ENCODE results near the gene RIBC2. TPM values are rescaled to one million over a fixed set of nuclear protein-coding genes. Genes with fewer than 3 reads are reported as not detected.
A peak's percentile ranks its signal among the peaks of the same experiment; 100 is the strongest.

RIBC2 gene
- polyA plus RNA-seq, 1 of the 3 experiments (the other 2 are of a cell fraction): not detected

- TF ChIP-seq FOXJ3 (CRISPR knock-in tag; IDR thresholded peaks at IDR 0.05): no peak
- TF ChIP-seq GATA2 (CRISPR knock-in tag; IDR thresholded peaks at IDR 0.05): no peak
- TF ChIP-seq EP300 (IDR thresholded peaks at IDR 0.05; ENCODE audit: borderline replicate concordance in 1 of 2, low read depth in 1 of 2, low read length in 1 of 2): peak in 1 of 2 experiments; percentile 60; a peak in 1 of 4 replicates
- peak; percentile 50; the same call in 1 of the 2 replicates for TF ChIP-seq POLR2AphosphoS5 (IDR thresholded peaks at IDR 0.05; ENCODE audit: low read depth, low read length)
- no peak for TF ChIP-seq NFIC (IDR thresholded peaks at IDR 0.05; ENCODE audit: borderline replicate concordance)
- TF ChIP-seq FOSL2 (IDR thresholded peaks at IDR 0.05; ENCODE audit: borderline replicate concordance, low read depth): no peak
- no peak for TF ChIP-seq TEAD4 (IDR thresholded peaks at IDR 0.05; ENCODE audit: borderline replicate concordance, insufficient read depth)
- TF ChIP-seq, protein P1, sequence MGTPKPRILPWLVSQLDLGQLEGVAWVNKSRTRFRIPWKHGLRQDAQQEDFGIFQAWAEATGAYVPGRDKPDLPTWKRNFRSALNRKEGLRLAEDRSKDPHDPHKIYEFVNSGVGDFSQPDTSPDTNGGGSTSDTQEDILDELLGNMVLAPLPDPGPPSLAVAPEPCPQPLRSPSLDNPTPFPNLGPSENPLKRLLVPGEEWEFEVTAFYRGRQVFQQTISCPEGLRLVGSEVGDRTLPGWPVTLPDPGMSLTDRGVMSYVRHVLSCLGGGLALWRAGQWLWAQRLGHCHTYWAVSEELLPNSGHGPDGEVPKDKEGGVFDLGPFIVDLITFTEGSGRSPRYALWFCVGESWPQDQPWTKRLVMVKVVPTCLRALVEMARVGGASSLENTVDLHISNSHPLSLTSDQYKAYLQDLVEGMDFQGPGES (IDR thresholded peaks at IDR 0.05; ENCODE audit: low read depth, low read length): no peak
- no peak for TF ChIP-seq RCOR1 (IDR thresholded peaks at IDR 0.05; ENCODE audit: low read length)
- no peak for TF ChIP-seq RFX5 (IDR thresholded peaks at IDR 0.05; ENCODE audit: low read length)
- TF ChIP-seq MXI1 (IDR thresholded peaks at IDR 0.05; ENCODE audit: low read depth, low read length): no peak
Observed at GRCh38 chr22:45452565-45453379, 39.3 kb downstream of the RIBC2 start (continued).

DNA sequence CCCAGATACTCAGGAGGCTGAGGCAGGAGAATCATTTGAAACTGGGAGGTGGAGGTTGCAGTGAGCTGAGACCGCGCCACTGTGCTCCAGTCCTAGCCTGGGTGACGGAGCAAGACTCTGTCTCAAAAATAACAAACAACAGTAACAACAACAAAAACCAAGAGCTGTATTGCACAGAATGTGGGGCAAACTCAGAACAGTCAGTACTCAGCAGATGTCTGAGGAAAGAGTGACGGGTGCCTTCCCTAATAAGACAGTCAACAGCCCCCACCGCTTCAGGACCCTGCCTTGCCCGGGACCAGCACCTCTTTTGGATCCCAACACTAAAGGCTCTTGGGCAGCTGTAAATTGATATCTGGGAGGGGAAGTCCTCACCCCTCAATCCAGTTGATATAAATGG lies 40.3 kb downstream of the RIBC2 start:
- H3F3A ChIP-seq (replicated peaks; ENCODE audit: insufficient read depth): peaks cover 16% of the 10 kb centered on the region
- no peaks in the 10 kb centered on the region for H3K27me3 ChIP-seq (ENCODE audit: insufficient read depth)
- H3K79me2 ChIP-seq (ENCODE audit: insufficient read depth): no peaks in the 10 kb centered on the region
- H3K27ac ChIP-seq (ENCODE audit: low read depth in 2 of 2, low read length in 1 of 2): no peak overlapping the region; a peak in 1 of 4 replicates
- TF ChIP-seq, protein P2, sequence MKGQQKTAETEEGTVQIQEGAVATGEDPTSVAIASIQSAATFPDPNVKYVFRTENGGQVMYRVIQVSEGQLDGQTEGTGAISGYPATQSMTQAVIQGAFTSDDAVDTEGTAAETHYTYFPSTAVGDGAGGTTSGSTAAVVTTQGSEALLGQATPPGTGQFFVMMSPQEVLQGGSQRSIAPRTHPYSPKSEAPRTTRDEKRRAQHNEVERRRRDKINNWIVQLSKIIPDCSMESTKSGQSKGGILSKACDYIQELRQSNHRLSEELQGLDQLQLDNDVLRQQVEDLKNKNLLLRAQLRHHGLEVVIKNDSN (IDR thresholded peaks at IDR 0.05; ENCODE audit: borderline replicate concordance, low read depth): no peak
- TF ChIP-seq RFX5 (IDR thresholded peaks at IDR 0.05; ENCODE audit: low read length) (no peak), RXRA (IDR thresholded peaks at IDR 0.05; ENCODE audit: borderline replicate concordance, low read depth) (no peak), PBX3 (IDR thresholded peaks at IDR 0.05) (no peak), YY1 (IDR thresholded peaks at IDR 0.05; ENCODE audit: low read depth) (no peak)
- TF ChIP-seq, protein P3, sequence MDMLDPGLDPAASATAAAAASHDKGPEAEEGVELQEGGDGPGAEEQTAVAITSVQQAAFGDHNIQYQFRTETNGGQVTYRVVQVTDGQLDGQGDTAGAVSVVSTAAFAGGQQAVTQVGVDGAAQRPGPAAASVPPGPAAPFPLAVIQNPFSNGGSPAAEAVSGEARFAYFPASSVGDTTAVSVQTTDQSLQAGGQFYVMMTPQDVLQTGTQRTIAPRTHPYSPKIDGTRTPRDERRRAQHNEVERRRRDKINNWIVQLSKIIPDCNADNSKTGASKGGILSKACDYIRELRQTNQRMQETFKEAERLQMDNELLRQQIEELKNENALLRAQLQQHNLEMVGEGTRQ (IDR thresholded peaks at IDR 0.05; ENCODE audit: borderline replicate concordance, low read depth, low read length): no peak
- TF ChIP-seq, protein P1 (IDR thresholded peaks at IDR 0.05; ENCODE audit: low read depth, low read length): no peak
- POLR2A ChIA-PET: no interaction called here
- no peak overlapping the region for H2AFZ ChIP-seq (ENCODE audit: low read depth)
- H3K9me2 ChIP-seq: no peaks in the 10 kb centered on the region
- H3K4me2 ChIP-seq: no peak overlapping the region
- H3K9ac ChIP-seq: no peak overlapping the region
- CTCF ChIA-PET: interaction anchor here (1.0 to 4.5 kb wide), 3 partner anchors 10 to 100 kb away, joined by 3 to 16 read pairs (median 4); no protein-coding TSS in a partner anchor
- no peaks in the 10 kb centered on the region for H4K20me1 ChIP-seq (ENCODE audit: insufficient read depth)
- WGBS (ENCODE audit: low lambda C conversion rate): 95% methylated on average over 6 of the region's 6 CpGs
- no peak for DNase-seq
- H3K4me3 ChIP-seq (ENCODE audit: low read depth in 2 of 2, low read length in 1 of 2): no peak overlapping the region
- H3K9me3 ChIP-seq: no peaks in the 10 kb centered on the region
- no peaks in the 10 kb centered on the region for H3K36me3 ChIP-seq (replicated peaks in 1 of 2; ENCODE audit: control insufficient read depth in 1 of 2, insufficient read depth in 2 of 2, low read length in 1 of 2)
- H3K4me1 ChIP-seq (ENCODE audit: control insufficient read depth in 1 of 2, insufficient read depth in 2 of 2, low read depth in 1 of 2, low read length in 1 of 2): peaks cover 20 to 33% of the 10 kb centered on the region in 2 experiments; a peak in 3 of 4 replicates

Measured in SK-N-SH (cell line).